Stimulated activated CD8-positive, alpha-beta memory T cell treated with anti-CD3 and anti-CD28 coated beads, Interleukin-15, amount 100 ng/mL, for 1 hour (primary cell): ENCODE data around the gene INHBB.
"Not testable (repeated sequence)": the region's sequence is repeated elsewhere in the genome, so short reads cannot be mapped to it uniquely, and the experiment has no call there.

Source experiments
- DNase-seq: peaks from one replicate; pipeline ENCODE4 v3.0.0-alpha.2; 2020; ENCODE audit warnings: low read depth

The INHBB gene

DNA sequence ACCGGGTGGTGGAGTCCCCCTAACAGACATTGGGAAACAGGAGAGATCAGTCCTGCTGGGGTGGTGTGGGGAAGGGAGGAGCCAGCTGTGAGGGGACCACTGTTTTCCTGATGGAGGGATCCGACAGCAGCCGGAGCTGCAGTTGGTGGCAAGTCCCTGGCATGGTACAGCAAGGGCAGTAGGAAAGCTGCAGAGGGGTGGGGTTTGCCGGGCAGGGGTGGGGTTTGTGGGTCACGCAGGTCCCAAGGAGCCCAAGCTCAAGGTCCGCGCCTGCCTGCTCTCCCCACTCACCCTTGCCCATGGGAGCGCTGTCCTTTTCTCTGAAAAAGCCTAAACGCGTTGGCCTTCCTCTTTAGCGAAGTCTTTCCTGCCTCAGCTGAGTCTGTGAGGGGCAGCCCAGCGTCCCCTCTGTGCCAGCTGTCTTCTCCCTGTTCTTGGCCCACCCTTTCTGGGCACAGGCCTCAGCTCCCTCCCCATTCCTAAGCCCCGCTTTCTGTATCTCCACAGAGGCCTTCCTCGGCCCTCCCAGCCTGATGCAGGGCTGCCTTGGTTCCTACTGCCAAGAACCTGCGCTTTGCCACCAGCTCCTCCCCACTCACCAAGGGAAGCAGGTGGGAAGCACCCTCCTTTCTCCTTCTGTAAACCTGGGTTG is 29.3 kb upstream of the INHBB start:
- no peak for DNase-seq

DNA sequence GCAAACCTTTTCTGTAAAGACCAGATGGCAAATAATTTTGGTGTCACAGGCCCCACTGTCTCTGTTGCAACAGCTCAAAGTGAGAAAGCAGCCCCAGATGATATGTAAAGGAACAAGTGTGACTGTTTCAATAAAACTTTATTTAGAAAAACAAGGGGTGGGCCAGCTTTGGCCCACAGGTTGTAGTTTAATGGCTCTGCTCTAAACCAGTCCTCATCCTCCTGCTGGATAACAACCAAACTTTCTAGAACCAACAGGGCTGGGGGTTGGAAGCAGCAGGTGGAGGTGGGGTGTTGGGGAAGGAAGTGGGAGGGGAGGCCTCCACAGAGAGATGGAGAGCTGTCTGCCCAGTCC is 28.8 kb upstream of the INHBB start:
- no peak for DNase-seq

- DNase-seq = no peak
These were observed 28.0 kb upstream of the INHBB start for GRCh38 chr2:120317916-120318315.

GRCh38 chr2:120318626-120319025 is 27.3 kb upstream of the INHBB start:
- no peak for DNase-seq

GRCh38 chr2:120319123-120319522 is 26.8 kb upstream of the INHBB start:
- DNase-seq = no peak

- DNase-seq = no peak
These were observed 26.1 kb upstream of the INHBB start for GRCh38 chr2:120319686-120320317.

DNA sequence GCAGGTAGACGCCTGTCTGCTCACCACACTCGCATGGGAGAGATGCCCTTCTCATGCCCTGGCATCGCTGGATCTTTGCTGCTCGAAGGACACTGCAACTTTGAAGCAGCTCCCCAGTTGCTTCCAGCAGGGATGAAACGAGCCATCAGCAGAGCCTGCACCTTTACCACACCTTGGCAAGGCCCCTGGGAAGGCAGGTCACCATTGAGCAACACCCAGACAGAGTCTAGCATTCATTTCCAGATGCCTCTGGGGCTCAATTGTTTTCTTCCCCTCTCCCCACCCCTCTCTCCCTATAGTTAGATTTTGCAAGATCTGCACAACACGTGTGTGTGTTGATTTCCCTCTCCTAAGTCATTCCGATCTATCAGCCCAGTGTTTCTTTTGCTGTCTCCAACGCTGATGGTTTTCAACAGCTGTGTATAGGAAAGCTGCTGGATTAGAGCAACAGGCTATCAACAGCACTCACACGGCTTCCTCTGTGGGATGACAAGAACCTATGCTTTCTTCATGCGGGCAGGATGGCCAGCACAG is 25.6 kb upstream of the INHBB start:
- no peak for DNase-seq

DNA sequence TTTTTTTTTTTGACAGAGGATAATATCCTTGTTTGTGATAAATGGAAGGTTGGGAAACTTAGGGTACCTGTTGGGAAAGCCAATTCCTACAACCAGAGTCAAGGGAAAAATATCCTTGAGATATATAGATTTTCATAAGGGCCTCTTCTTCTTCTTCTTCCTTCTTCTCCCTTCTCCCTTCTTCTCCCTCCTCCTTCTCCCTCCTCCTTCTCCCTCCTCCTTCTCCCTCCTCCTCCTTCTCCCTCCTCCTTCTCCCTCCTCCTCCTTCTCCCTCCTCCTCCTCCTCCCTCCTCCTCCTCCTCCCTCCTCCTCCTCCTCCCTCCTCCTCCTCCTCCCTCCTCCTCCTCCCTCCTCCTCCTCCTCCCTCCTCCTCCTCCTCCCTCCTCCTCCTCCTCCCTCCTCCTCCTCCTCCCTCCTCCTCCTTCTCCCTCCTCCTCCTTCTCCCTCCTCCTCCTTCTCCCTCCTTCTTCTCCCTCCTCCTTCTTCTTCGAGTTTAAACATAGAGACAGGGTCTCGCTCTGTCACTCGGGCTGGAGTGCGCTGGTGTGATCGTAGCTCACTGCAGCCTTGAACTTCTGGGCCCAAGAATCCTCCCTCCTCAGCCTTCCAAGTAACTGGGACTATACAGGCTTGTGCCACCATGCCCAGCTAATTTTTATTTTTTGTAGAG is 24.9 kb upstream of the INHBB start:
- DNase-seq = not testable (repeated sequence)

DNA sequence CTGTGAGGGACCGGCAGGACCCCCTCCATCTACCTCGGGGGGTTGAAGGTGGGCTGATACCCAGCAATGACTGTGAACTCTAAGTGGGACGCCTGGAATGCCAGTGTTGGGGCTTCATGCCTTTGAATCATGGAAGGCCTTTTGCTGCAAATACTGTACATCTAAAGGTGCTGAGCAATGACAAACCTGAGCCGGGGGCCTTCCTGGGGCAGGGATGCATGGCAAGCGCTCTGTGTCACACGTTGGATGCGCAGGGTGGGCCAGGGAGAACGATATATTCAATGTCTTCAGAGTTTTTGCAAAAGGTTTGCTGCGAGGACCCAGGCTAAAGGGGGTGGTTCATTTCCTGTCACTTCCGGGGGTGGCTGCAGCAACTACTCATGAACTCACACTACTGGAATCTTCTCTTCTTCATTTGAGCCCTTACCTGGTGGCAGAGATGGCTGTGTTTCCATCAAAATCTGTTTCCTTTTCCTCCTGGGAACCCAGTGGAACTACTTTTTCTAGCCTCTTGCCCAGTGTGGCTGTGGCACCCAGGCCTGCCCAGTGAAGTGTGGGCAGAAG is 24.1 kb upstream of the INHBB start:
- no peak for DNase-seq

- no peak for DNase-seq
These were observed 23.6 kb upstream of the INHBB start for GRCh38 chr2:120322329-120322728.

DNA sequence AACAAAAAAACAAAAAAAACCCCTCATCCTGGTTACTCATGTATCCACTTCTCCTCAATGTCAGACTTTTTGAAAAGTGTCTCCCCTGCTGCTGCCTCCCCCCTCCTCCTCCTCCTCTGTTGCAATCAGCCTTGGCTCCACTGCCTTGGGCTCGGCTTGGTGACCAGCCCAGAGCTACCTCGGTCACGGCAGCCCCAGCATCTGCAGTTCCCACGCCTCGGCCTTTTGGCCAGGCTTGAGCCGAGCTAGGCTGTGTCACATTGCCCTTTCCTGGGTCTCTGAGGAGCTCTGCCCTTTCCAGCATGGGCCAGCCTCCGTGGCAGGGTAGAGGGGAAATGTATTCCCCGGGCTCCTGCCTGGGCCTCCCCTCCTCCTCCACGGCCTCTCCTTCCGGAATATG is 22.7 kb upstream of the INHBB start:
- DNase-seq = no peak

DNA sequence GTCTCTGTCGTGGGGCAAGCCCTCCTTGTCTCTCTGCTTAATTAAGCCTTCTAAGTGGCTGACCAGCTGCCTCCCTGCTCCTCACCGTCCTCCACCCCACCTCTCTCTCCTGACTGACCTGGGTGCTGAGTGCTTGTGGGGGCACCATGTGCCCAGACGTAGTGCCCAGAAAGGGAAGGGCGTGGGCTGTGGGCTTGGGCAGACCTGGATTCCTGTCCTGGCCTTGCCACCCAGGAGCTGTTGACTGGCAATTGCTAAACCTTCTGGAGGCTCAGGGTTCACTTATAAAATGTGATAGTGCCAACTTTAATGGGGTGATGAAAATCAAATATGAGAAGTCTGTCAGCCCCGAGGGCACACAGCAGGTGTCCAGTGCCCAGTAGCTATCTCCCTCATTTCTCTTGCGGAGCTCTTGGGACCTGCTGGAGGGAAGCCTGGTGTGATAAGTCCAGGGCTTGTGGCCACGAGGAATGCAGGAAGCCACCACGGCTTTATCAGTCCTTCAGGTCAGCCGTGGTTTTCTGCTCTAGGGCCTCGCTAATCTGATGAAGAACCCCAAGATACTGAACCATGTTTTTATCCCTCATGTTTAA is 22.0 kb upstream of the INHBB start:
- no peak for DNase-seq

DNA sequence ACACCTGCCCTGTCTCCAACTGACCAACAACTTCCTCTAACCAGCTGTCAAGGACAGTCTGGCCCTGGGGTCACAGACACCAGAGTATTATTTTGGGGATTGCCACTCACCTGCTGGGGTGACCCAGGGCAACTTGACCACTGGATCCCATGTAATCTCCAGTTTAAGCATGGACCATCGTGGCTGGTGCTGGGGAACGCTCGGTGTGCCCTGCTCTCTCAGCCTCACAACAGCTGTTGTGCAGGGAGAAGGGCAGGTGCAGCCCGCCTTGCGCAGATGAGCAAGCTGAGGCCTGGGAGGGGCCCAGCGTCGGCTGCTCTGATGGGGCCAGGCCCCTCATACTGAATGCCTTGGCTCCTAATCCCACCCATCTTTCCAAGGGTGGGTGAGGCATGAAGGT is 21.0 kb upstream of the INHBB start:
- DNase-seq = no peak

- no peak for DNase-seq
These were observed 19.9 kb upstream of the INHBB start for GRCh38 chr2:120326066-120326465.

DNA sequence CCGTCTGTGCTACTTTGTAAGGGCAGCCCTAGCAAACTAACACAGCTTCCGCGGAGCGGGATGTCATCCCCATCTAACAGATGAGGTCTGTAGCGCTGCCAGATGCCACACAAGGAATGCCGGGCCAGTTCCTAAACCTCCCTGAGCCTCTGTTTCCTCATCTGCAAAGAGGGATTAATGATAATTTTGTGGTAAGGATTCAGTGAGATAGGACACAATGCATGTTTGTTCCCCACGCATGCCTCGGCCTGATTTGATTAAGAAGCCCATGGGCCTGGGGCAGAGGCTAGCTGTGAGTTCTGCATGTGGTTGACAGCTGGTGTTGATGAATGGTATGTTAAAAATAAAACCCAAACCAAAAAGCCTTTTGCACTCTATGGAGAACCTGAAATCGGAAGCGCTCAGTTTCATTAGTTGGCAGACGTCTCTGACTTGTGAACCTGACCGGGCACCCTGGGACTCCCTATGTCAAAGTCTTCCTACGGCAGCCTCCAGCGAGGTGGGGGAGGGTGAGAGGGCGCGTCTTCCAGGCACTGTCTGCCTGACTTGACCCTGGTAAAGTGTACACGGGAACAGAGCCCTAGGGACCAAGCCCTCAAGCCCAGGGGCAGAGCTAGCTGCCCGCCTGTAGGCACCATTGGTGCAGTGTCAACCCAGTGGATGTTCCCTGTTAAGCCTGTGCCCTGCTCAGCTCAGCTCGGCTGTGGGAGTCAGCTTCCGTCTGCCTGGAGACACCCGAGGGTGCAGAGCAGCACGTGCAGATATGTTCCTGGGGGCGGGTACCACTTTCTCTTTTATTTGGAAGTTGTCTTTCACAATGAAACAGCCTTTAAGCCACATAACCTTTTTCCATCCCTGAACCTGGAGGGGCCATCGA is 14.8 kb upstream of the INHBB start:
- no peak for DNase-seq

GRCh38 chr2:120331903-120332302 is 14.0 kb upstream of the INHBB start:
- DNase-seq = no peak

DNA sequence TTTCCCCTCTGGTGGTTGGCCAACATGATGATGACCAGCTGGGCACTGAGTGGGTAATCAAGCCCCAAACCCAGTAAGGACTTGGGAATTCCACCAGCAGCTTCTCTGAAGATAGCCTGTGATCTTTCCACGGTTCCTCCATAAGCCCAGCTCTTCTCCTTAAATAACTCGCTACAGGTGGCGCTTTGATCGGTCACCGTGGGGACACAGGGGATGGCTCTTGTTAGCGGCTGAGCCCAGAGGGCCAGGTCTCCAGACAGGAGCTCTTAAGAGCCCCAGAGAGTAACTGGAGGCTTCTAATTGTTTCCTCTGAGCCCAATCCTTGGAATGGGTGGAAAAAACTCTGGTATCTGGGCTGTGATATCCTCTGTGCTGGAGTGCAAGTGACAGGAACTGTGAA is 13.6 kb upstream of the INHBB start:
- DNase-seq = no peak

GRCh38 chr2:120334068-120334467 is 11.9 kb upstream of the INHBB start:
- no peak for DNase-seq

DNA sequence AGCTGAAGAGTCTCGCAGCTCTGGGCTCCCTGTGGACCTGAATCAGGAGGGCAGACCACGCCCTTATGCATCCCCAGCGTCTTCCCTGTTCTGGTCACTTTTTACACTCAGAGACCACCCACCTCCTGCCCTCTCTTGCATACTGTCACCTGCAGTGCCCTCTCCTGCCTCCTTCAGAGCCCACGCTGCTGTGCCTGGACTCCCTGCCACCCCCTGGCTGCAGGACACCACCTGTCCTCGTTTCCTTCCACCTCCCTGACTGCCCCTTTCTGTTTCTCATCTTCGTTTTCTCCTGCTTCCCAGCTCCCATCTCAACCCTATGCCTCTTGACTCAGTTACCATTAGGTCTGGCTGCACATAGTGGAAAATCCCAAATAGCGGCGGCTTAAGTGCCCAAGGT is 9.2 kb upstream of the INHBB start:
- no peak for DNase-seq

DNA sequence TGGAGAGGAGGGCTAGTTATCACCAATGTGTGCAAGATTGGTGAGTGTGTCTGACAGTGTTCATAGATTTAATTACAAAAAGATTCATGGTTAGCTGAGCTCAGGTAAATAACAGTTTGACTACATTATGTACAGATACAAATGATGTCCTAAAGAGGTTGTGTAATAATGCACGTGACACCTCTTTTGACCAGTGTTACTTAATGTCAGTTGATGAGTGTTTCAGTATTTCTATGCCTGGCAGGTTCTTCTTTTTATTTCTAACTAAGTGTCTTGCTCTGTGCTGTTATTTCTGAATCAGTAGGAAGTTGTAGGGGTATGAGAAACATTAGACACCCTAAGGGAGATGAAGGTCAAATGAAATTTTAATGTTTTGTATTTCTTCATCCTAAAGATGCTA is 7.9 kb upstream of the INHBB start:
- DNase-seq = no peak

DNA sequence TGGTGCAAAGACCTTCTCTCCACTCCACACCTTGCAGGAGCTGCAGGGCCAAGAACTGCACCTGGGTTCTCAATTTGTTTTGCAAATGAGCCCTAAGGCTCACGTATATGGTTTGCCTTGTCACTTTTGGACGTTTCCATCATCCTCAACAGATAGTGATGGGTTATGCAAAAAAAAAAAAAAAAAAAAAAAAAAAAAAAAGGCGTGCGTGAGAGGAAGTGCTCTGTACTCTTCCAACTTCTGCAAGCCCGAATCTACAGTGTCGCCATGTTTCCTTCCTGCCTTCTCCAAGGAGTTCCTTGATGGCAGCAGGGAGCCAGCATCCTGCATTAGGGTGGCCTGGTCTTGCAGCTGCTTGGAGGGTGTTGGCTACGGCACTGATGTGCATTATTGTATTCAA is 4.0 kb upstream of the INHBB start:
- DNase-seq = no peak

DNA sequence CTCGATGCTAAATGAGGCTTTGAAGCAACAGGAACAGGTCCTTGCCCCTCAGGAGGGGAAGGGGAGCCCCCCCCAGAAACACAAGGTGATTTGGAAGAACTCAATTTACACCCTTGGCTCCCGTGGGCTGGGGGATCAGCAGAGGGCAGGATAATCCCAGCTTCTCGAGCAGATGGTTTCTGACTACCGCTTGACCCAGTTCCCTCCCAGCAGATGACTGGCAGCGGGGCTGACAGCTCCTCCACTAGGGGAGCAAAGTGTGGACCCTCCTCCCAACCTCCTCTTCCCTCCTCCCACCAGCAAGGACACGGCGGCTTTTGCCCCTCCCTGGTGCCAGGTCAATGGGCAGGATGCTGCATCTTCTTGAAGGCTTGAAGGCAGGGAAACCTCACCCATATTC is 3.5 kb upstream of the INHBB start:
- no peak for DNase-seq
